Hematopoietic multipotent progenitor cell treated with erythropoietin and hydrocortisone succinate and interleukin-3 and kit ligand, for 8 days (in vitro differentiated cells): Measurements from ENCODE around the gene KDSR.
A peak's percentile ranks its signal among the peaks of the same experiment; 100 is the strongest.

ENCODE experiments used
- DNase-seq: peaks from one replicate; pipeline ENCODE4 v3.0.0-alpha.2; 2015

KDSR gene

GRCh38 chr18:63319383-63320122 is 47.5 kb downstream of the KDSR start, which contains the start of gene BCL2:
Gene BCL2 (minus strand): TSS chr18:63319769.
- peak; percentile 34 for DNase-seq

- no peak for DNase-seq
Observed at GRCh38 chr18:63318889-63319382, 48.1 kb downstream of the KDSR start.

DNA sequence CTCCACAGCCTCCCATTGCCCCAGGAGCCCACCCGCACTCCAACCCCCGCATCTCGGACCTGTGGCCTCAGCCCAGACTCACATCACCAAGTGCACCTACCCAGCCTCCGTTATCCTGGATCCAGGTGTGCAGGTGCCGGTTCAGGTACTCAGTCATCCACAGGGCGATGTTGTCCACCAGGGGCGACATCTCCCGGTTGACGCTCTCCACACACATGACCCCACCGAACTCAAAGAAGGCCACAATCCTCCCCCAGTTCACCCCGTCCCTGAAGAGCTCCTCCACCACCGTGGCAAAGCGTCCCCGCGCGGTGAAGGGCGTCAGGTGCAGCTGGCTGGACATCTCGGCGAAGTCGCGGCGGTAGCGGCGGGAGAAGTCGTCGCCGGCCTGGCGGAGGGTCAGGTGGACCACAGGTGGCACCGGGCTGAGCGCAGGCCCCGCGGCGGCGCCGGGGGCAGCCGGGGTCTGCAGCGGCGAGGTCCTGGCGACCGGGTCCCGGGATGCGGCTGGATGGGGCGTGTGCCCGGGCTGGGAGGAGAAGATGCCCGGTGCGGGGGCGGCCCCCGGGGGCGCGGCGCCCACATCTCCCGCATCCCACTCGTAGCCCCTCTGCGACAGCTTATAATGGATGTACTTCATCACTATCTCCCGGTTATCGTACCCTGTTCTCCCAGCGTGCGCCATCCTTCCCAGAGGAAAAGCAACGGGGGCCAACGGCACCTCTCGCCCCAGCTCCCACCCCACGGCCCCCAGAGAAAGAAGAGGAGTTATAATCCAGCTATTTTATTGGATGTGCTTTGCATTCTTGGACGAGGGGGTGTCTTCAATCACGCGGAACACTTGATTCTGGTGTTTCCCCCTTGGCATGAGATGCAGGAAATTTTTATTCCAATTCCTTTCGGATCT is 48.8 kb downstream of the KDSR start:
- peak; percentile 54 for DNase-seq

DNA sequence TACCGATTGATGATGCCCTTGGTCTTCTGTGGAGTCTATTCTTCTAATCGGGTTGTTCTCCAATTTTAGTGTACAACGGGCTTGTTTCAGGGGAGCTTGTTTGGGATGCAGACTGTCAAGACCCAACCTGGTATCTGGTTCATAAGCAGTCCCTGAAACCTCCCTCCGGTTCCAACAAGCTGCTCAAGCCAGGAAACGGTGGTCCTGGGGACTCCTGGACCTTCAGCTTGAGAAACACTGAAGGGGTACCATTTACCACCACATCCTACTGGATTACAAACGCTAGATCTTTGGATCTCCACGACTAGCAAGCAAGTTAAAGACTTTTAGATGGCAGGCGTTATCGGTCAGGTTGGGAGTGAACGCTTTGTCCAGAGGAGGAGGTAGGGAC is 49.5 kb downstream of the KDSR start:
- no peak for DNase-seq

GRCh38 chr18:63316612-63317555 is 50.1 kb downstream of the KDSR start:
- DNase-seq, result no peak

DNA sequence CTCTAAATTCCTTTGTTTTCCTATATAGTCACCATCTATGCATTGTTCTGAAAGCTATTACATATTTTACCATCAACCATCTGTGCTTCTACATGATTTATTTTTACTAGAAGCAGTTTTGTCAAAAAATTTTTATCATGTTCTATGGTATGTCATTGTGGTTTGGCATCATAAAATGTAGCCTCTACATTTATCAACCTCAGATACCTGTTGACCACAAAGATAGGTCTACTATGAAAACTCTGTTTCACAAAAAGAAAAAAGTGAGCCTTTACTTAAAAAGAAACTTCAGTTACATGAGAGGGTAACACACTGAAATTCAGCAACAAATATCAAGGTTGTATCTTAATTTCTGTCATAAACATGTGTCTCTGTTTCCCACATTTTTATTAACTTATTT is 51.1 kb downstream of the KDSR start:
- DNase-seq, result peak; percentile 36

DNA sequence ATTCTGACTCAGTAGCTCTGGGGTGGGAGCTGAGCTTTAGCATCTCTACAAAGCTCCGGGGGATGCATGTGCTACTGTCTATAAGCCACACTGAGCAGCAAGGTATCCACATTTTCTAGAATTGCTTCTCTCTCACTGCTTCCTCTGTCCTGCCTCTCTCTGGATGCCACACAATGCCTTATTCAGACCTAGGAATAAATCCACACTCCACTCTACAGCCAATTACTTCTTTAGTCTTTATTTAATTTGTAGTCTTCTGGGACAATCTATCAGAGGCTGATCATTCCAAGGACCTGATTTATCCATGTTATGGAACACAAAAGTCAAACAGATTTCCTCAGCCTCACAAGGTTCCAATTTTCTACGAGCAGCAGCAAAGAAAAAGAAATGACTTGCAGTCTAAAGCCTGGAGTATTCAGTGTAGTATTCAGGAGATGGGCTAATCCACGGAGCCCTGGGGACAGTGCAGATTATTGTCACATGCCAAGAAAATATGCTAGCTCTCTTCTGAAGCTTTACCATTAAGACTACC is 51.8 kb downstream of the KDSR start:
- DNase-seq, result no peak

GRCh38 chr18:63314062-63314790 is 52.8 kb downstream of the KDSR start:
- no peak for DNase-seq

DNA sequence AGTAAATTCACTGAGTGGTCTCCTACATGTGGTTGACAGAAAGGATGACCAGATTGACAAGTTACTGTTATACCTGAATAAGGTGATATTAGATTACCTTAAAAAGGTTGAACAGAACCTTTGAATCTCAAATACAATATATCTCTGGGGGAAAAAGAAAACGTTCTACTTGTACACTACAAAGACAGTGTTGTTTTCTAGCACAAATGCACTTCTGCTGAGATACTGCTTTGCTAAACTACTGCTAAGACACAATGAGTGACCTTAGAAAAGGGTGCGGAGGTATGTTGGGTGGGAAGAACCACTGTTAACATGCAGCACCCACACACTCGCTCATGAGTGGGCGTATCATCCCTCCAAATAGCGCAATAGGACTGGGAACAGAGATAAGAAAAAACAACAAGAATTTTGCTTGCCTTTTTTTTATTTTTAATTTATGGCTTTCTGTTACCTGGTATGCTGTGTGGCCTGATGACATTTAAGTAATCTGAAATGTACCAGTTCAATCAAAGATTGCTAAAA is 53.5 kb downstream of the KDSR start:
- peak; percentile 16 for DNase-seq

DNA sequence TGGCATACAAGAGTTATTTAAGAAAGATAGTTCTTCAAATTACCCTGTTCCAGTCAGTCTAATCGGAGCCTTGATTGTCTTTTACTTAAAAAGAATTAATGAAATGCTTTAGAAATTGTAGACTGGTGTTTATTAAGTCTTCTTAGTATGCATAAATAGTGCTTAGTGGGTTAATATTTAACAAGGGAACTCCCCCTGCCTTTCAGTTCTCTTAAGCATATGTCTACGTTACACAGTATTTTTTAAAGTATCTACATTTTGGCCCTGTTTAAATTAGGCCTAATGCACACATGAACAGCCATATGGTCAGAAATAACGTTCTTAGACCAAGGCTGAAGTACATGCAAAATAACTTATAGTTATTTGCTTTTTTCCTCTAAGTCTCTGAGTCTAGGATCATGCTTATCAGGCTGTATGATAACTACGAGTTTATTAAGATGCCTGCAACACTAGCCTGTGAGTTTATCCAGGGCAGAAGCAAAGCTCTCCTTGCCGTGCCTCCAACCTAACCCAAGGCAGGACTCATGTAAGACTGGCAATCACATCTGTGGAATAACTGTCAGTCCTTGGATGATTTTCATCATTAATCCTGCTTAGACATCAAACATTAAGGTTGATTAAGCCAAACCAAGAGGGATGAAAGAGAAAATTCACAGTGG is 54.1 kb downstream of the KDSR start:
- no peak for DNase-seq

GRCh38 chr18:63312019-63312409 is 55.0 kb downstream of the KDSR start:
- no peak for DNase-seq

DNA sequence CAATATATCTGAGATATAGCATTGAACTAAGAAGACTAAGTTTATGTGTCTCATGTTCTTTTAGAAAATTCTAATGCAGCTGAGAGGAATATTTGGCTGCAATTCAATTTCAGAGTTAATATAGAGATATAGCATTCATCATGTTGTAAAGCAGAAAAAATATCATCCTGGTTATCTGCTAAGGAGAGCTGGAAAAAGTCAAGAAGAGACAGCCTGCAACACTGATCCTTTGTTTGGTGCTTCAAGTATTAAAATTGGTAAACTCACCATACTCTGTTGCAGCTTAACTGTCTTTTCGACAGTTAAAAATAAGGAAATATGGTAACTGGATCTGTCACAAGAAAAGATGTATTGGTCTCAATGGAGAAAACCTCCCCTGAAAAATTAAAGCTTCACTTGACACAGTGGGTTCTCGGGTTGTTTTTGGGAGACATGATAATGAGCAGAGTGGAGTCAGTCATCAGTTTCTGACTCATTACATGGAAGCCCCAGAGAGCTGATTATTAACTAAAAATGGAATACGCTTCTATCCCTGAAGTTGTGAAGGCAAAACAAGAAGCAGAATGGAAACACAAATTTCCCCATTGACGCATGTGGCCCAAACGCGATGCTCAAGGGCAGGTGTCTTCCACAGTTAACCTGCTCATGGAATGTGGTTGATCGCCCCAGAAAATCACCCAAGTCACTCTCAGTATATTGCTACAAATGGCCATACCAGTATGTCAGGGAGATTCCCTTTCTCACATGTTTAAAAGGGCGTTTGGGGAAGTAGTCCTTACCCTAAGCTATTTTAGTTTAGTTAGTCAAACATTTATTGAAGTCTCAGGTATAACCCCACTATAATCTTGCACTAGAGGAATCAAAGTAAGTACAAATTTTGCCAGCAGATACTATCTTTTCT is 55.6 kb downstream of the KDSR start:
- DNase-seq, result no peak

- DNase-seq, result no peak
Observed at GRCh38 chr18:63309422-63309821, 57.6 kb downstream of the KDSR start.

GRCh38 chr18:63307551-63308200 is 59.3 kb downstream of the KDSR start:
- no peak for DNase-seq

DNA sequence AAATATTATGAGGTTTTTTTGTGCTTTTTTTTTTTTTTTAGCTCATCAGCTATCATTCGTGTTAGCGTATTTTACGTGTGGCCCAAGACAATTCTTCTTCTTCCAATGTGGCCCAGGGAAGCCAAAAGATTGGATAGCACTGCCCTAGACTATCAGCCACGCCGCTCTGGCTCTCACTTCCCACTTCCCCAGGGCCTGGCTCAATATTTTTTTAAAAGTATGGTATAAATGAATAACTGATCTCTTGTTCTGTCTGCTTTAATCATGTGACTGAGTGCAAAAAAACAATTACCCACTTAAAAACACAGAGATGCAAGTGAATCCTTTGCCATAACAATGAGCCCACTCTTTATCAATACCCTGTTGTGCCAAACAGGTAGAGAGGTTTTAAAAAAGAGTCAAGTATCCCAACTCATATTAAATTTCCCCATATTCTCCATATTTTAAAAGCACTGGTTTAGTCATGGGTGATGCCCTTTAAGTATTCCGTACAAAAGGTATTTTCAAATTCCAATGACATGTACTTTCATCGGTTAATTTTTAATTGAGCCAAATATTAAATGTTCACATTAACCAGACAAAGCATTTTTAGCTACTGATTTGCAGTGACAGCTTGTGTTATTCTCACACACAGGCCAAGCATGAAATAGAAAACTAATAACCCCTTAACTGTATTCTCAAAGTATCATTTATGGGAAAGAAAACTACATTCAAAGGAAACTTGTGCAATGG is 60.0 kb downstream of the KDSR start:
- no peak for DNase-seq

DNA sequence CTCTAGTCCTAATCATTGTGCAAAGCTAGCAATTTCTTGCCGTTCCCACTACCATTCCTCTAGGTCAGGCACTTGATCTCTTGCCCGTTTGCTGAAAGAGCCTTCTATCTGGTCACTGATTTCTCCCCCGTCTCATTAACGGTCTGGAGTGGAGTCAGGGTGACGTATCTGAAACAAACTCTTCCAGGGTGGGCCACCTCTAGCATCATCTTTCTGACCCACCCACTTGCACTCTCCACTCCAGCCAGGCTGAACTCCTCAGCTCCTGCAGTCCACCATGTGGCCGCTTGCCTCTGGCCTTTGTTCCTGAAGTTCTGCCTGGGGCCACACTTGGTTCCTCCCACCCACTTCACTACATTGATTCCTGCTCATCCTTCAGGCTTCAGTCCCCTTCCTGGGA is 60.8 kb downstream of the KDSR start:
- DNase-seq, result no peak

GRCh38 chr18:63303547-63303946 is 63.5 kb downstream of the KDSR start:
- DNase-seq, result no peak

- no peak for DNase-seq
Observed at GRCh38 chr18:63302636-63303405, 64.2 kb downstream of the KDSR start.
